H1 (cell line): Measurements from ENCODE around the gene FBXO44. TPM values are rescaled to one million over a fixed set of nuclear protein-coding genes. Genes with fewer than 3 reads are reported as not detected.

Experiments
- CTCF ChIA-PET: fragments of 300-600 bp; sonication (Branson Sonifier 250); formaldehyde crosslinking; loops from one replicate; lab custom pipeline; 2021; ENCODE audit not compliant: partially characterized antibody; lab: Charles Lee
- POLR2A ChIA-PET: fragments of 300-600 bp; sonication (Branson Sonifier 250); formaldehyde crosslinking; loops from one replicate; lab custom pipeline; 2021; ENCODE audit warnings: inconsistent platforms; ENCODE audit not compliant: partially characterized antibody; lab: Charles Lee
- DNase-seq, 2 experiments: peaks; one replicate each; pipeline versions ENCODE4 v3.0.0 to v3.0.0-alpha.2; 2010 to 2022; ENCODE audit warnings: low spot score in 2 of 2, low read depth in 1 of 2, mixed read lengths in 1 of 2
- FAIRE-seq: peaks from 2 replicates; lab custom pipeline; 2011; peaks lifted over from hg19 to GRCh38; lab: Jason Lieb, UNC
- H2AFZ ChIP-seq: 2 replicates; pipeline ENCODE4 v1.8.1; 2012; ENCODE audit warnings: low read length, inconsistent platforms
- H2AK5ac ChIP-seq: 2 replicates; pipeline ENCODE4 v1.6.1; 2013; ENCODE audit warnings: low read depth, low read length
- H2BK120ac ChIP-seq: replicated peaks from 2 replicates; pipeline ENCODE3; 2013; ENCODE audit warnings: low read depth, low read length, inconsistent platforms
- H2BK12ac ChIP-seq: 2 replicates; pipeline ENCODE4 v1.6.1; 2013; ENCODE audit warnings: low read depth, low read length
- H2BK15ac ChIP-seq: 2 replicates; pipeline ENCODE4 v1.6.1; 2013; ENCODE audit warnings: low read length
- H2BK20ac ChIP-seq: 2 replicates; pipeline ENCODE4 v1.6.1; 2013; ENCODE audit warnings: low read length
- H2BK5ac ChIP-seq: 2 replicates; pipeline ENCODE4 v1.6.1; 2013; ENCODE audit warnings: low read depth, low read length
- H3K14ac ChIP-seq: 2 replicates; pipeline ENCODE4 v1.6.1; 2013; ENCODE audit warnings: inconsistent platforms; ENCODE audit not compliant: insufficient read length
- H3K18ac ChIP-seq: 2 replicates; pipeline ENCODE4 v1.6.1; 2013; ENCODE audit warnings: low read length; ENCODE audit errors: extremely low read depth
- H3K23ac ChIP-seq: 2 replicates; pipeline ENCODE4 v1.6.1; 2013; ENCODE audit warnings: inconsistent platforms; ENCODE audit not compliant: insufficient read length
- H3K23me2 ChIP-seq: 2 replicates; pipeline ENCODE4 v1.6.1; 2013; ENCODE audit warnings: low read depth, low read length
- H3K27ac ChIP-seq: 2 replicates; pipeline ENCODE4 v1.6.1; 2011; ENCODE audit warnings: low read depth, low read length, inconsistent platforms
- H3K27me3 ChIP-seq, 4 experiments: replicated peaks in 1 of 4; 1 replicate in 1 of 4; 2 replicates in 3 of 4; pipeline versions ENCODE4 v1.6.1 to v1.8.1; 2011 to 2013; ENCODE audit warnings: low read length in 3 of 4, mild to moderate bottlenecking in 3 of 4, inconsistent platforms in 2 of 4, mixed read lengths in 2 of 4, moderate library complexity in 1 of 4; ENCODE audit not compliant: control insufficient read depth in 3 of 4, insufficient read depth in 3 of 4; ENCODE audit errors: extremely low read depth in 1 of 4
- H3K36me3 ChIP-seq, 4 experiments: 2 replicates each; pipeline versions ENCODE4 v1.6.1 to v1.8.1; 2011 to 2013; ENCODE audit warnings: mild to moderate bottlenecking in 4 of 4, low read length in 3 of 4, moderate library complexity in 2 of 4, control low read depth in 1 of 4, inconsistent platforms in 1 of 4; ENCODE audit not compliant: insufficient read depth in 4 of 4, control insufficient read depth in 2 of 4
- H3K4ac ChIP-seq: replicated peaks from 2 replicates; pipeline ENCODE3; 2013; ENCODE audit warnings: low read length, low read depth, mixed read lengths, inconsistent platforms; ENCODE audit not compliant: insufficient read length
- H3K4me1 ChIP-seq, 4 experiments: replicated peaks in 1 of 4; 1 replicate in 1 of 4; 2 replicates in 3 of 4; pipeline versions ENCODE4 v1.6.1 to v1.8.1; 2011 to 2013; ENCODE audit warnings: low read length in 3 of 4, inconsistent platforms in 2 of 4, mixed read lengths in 1 of 4; ENCODE audit not compliant: insufficient read depth in 4 of 4, control insufficient read depth in 3 of 4
- H3K4me2 ChIP-seq, 2 experiments: 2 replicates each; pipeline versions ENCODE4 v1.6.1 to v1.8.1; 2011 to 2013; ENCODE audit warnings: low read depth in 2 of 2, low read length in 2 of 2, control low read depth in 1 of 2, inconsistent platforms in 1 of 2, mild to moderate bottlenecking in 1 of 2; ENCODE audit not compliant: insufficient read depth in 1 of 2
- H3K4me3 ChIP-seq, 4 experiments: fragments of 200-600, 300-600 bp in 1 of 4; sonication (generic), shearing (Covaris generic), sonication (Bioruptor Twin) in 1 of 4; 2 replicates each; pipeline versions ENCODE4 v1.5.1 to v1.8.1; 2011 to 2016; ENCODE audit warnings: low read length in 4 of 4, low read depth in 3 of 4, control low read depth in 2 of 4, inconsistent platforms in 2 of 4, mild to moderate bottlenecking in 2 of 4, mixed read lengths in 1 of 4, moderate library complexity in 1 of 4; ENCODE audit not compliant: insufficient read depth in 2 of 4; ENCODE audit errors: extremely low read depth in 1 of 4
- H3K56ac ChIP-seq: replicated peaks from 2 replicates; pipeline ENCODE3; 2013; ENCODE audit warnings: low read depth, mild to moderate bottlenecking, mixed read lengths, low read length, inconsistent platforms; ENCODE audit not compliant: insufficient read length
- H3K79me1 ChIP-seq: 2 replicates; pipeline ENCODE4 v1.6.1; 2013; ENCODE audit warnings: low read depth, low read length, control low read depth
- H3K79me2 ChIP-seq, 2 experiments: 2 replicates each; pipeline versions ENCODE4 v1.6.1 to v1.8.1; 2012 to 2013; ENCODE audit warnings: low read length in 2 of 2, mild to moderate bottlenecking in 2 of 2, inconsistent platforms in 1 of 2; ENCODE audit not compliant: insufficient read depth in 2 of 2, control insufficient read depth in 1 of 2
- H3K9ac ChIP-seq, 4 experiments: replicated peaks in 1 of 4; 1 replicate in 1 of 4; 2 replicates in 3 of 4; pipeline versions ENCODE4 v1.6.1 to v1.8.1; 2011 to 2013; ENCODE audit warnings: low read depth in 3 of 4, low read length in 3 of 4, control low read depth in 2 of 4, mild to moderate bottlenecking in 2 of 4, moderate library complexity in 2 of 4, inconsistent platforms in 1 of 4; ENCODE audit errors: extremely low read depth in 1 of 4
- H3K9me3 ChIP-seq, 2 experiments: 2 replicates each; pipeline versions ENCODE4 v1.6.1 to v1.8.1; 2012 to 2013; ENCODE audit warnings: mild to moderate bottlenecking in 2 of 2, moderate library complexity in 2 of 2, control low read depth in 1 of 2, inconsistent platforms in 1 of 2, low read depth in 1 of 2, low read length in 1 of 2, mixed read lengths in 1 of 2; ENCODE audit not compliant: insufficient read depth in 2 of 2
- H4K20me1 ChIP-seq, 2 experiments: replicated peaks in 1 of 2; 2 replicates each; pipeline versions ENCODE3 to v1.8.1; 2011 to 2013; ENCODE audit warnings: inconsistent platforms in 2 of 2, low read length in 2 of 2, mild to moderate bottlenecking in 1 of 2; ENCODE audit not compliant: insufficient read depth in 2 of 2, control insufficient read depth in 1 of 2
- H4K5ac ChIP-seq: 2 replicates; pipeline ENCODE4 v1.6.1; 2013; ENCODE audit warnings: low read length, low read depth, mixed read lengths, inconsistent platforms; ENCODE audit not compliant: insufficient read length
- H4K8ac ChIP-seq: 2 replicates; pipeline ENCODE4 v1.8.0; 2013; ENCODE audit warnings: mild to moderate bottlenecking, moderate library complexity, low read length, inconsistent platforms; ENCODE audit not compliant: insufficient read depth; ENCODE audit errors: extremely low read depth
- H4K91ac ChIP-seq: replicated peaks from 2 replicates; pipeline ENCODE3; 2013; ENCODE audit warnings: low read length, mixed read lengths, inconsistent platforms; ENCODE audit not compliant: insufficient read length
- KDM4A ChIP-seq: IDR thresholded peaks from one replicate; pipeline ENCODE4 v1.7.1; 2012; ENCODE audit warnings: low read depth, mild to moderate bottlenecking, moderate library complexity, low read length, inconsistent platforms; ENCODE audit not compliant: severe bottlenecking
- WGBS, 2 experiments: shearing (Covaris generic) in 1 of 2; methylation state at CpG; one replicate each; pipeline versions ENCODE4 v1.1.6 to v1.1.7; 2013 to 2015; ENCODE audit warnings: low lambda C conversion rate in 2 of 2, mixed read lengths in 2 of 2, inconsistent platforms in 1 of 2, low coverage in 1 of 2, missing lambda C conversion rate in 1 of 2; ENCODE audit not compliant: insufficient replicate concordance in 2 of 2, insufficient coverage in 1 of 2, insufficient read length in 1 of 2; ENCODE audit errors: extremely low coverage in 1 of 2, missing lambda C conversion rate in 1 of 2; 5-methylcytosine and 5-hydroxymethylcytosine counted together
- polyA plus RNA-seq, 7 experiments: library from polyadenylated mRNA; depleted of rRNA in 3 of 7; stranded (reverse) in 5 of 7; unstranded in 2 of 7; fragments of >200 nt in 5 of 7; fragments of 200-250 nt in 2 of 7; gene quantifications; 1 replicate in 5 of 7; 2 replicates in 1 of 7; 4 replicates in 1 of 7; pipeline versions ENCODE4 v1.2.1 to v1.2.3, GENCODE V29; 2011 to 2013; ENCODE audit warnings: missing spikeins in 2 of 7, mixed read lengths in 2 of 7
- total RNA-seq: library from RNA; stranded (reverse); fragmentation: NEBNext Ultra II Directional; extraction: Animal tissue kit (Norgen Biotek cat#: 25700); gene quantifications from 2 replicates; pipeline ENCODE4 v1.2.1, GENCODE V29; 2021

The FBXO44 gene
- total and polyA plus RNA-seq, 2 of the 8 experiments (the other 6 are each of a cell fraction or from before 2014, with no cell fraction given) = 27.0 to 27.2 TPM

GRCh38 chr1:11611638-11612327, 42.9 kb upstream of the FBXO44 start:
- CTCF ChIA-PET = interaction anchor here (0.6 to 4.9 kb wide), 21 partner anchors 10 to 574 kb away, joined by 3 to 32 read pairs (median 4); partner anchors contain the start of gene DISP3
- no peak overlapping the region for H3K9ac ChIP-seq
- no peak for TF ChIP-seq KDM4A

More at GRCh38 chr1:11611638-11612327, 42.9 kb upstream of the FBXO44 start:
- Histone ChIP-seq H3K36me3 (no peaks in the 10 kb centered on the region), H4K5ac (no peak overlapping the region), H4K8ac (no peak overlapping the region), H3K18ac (no peak overlapping the region), H3K79me1 (no peaks in the 10 kb centered on the region), H2BK5ac (no peak overlapping the region), H3K56ac (no peak overlapping the region), H4K20me1 (no peaks in the 10 kb centered on the region), H3K4me3 (no peak overlapping the region), H4K91ac (no peak overlapping the region), H3K27me3 (no peaks in the 10 kb centered on the region), H3K4me1 (no peaks in the 10 kb centered on the region), H2AFZ (no peak overlapping the region), H3K14ac (no peak overlapping the region), H3K23me2 (no peaks in the 10 kb centered on the region), H3K27ac (no peak overlapping the region), H3K9me3 (peaks cover 0 to 2% of the 10 kb centered on the region in 2 experiments; a peak in 1 of 4 replicates), H3K23ac (no peak overlapping the region), H3K79me2 (no peaks in the 10 kb centered on the region), H3K4me2 (no peak overlapping the region), H2BK120ac (no peak overlapping the region), H2BK15ac (no peak overlapping the region), H3K4ac (no peak overlapping the region), H2AK5ac (no peak overlapping the region), H2BK20ac (no peak overlapping the region), H2BK12ac (no peak overlapping the region)
- FAIRE-seq = no peak
- POLR2A ChIA-PET = interaction anchor here (1.2 to 1.7 kb wide), 2 partner anchors 10 to 16 kb away, joined by 3 to 4 read pairs; no protein-coding TSS in a partner anchor
- DNase-seq = no peak
- 78% methylated on average over 7 of the region's 7 CpGs; no CpG with 5 or more reads in 1 of the 2 experiments for WGBS, 2 experiments
